B cell (primary cell): ENCODE data around the gene FURIN. TPM values are rescaled to one million over a fixed set of nuclear protein-coding genes. Genes with fewer than 3 reads are reported as not detected.
"Not testable (repeated sequence)": the region's sequence is repeated elsewhere in the genome, so short reads cannot be mapped to it uniquely, and the experiment has no call there.

Source experiments
- ATAC-seq: fragments of 200-7000 bp; cut with Tn5 transposase; one replicate; pipeline ENCODE4 v1.10.0; 2021; ENCODE audit warnings: low read depth, mild to moderate bottlenecking, moderate number of reproducible peaks, moderate library complexity
- CTCF ChIA-PET: fragments of 350-600 bp; sonication (Branson Sonifier 250); formaldehyde crosslinking; loops from one replicate; lab custom pipeline; 2021; ENCODE audit warnings: antibody characterized with exemption, inconsistent platforms; lab: Charles Lee
- POLR2A ChIA-PET: fragments of 350-600 bp; sonication (Branson Sonifier 250); formaldehyde crosslinking; loops from one replicate; lab custom pipeline; 2021; ENCODE audit warnings: antibody characterized with exemption; lab: Charles Lee
- DNase-seq: peaks from one replicate; pipeline ENCODE4 v3.0.0; 2013
- H2AFZ ChIP-seq: 2 replicates; pipeline ENCODE4 v1.6.1; 2012; ENCODE audit warnings: mild to moderate bottlenecking, low read depth, low read length; ENCODE audit not compliant: insufficient read depth, poor library complexity, severe bottlenecking
- H3K27ac ChIP-seq, 2 donors: 1 replicate in 1 of 2; 2 replicates in 1 of 2; pipeline ENCODE4 v1.5.1; 2012 to 2013; ENCODE audit warnings: low read length in 2 of 2, mild to moderate bottlenecking in 2 of 2, moderate library complexity in 1 of 2
- H3K27me3 ChIP-seq, 4 experiments: fragments of 200-600 bp in 1 of 4; sonication (generic) in 1 of 4; replicated peaks in 1 of 4; 1 replicate in 2 of 4; 2 replicates in 2 of 4; pipeline versions ENCODE4 v1.6.1 to v1.7.0; 2013 to 2016; ENCODE audit warnings: low read length in 3 of 4, mild to moderate bottlenecking in 2 of 4, mixed read lengths in 1 of 4, moderate library complexity in 1 of 4; ENCODE audit not compliant: insufficient read depth in 4 of 4, control insufficient read depth in 3 of 4; ENCODE audit errors: control extremely low read depth in 1 of 4
- H3K36me3 ChIP-seq, 2 experiments: replicated peaks in 1 of 2; 1 replicate in 1 of 2; 2 replicates in 1 of 2; pipeline versions ENCODE4 v1.6.1 to v1.7.1; 2013; ENCODE audit warnings: low read length in 1 of 2; ENCODE audit not compliant: insufficient read depth in 2 of 2, control insufficient read depth in 1 of 2; ENCODE audit errors: control extremely low read depth in 1 of 2, extremely low read depth in 1 of 2
- H3K4me1 ChIP-seq, 2 donors: fragments of 200-600 bp in 1 of 2; sonication (generic) in 1 of 2; 1 replicate in 1 of 2; 2 replicates in 1 of 2; pipeline versions ENCODE4 v1.5.1 to v1.6.1; 2013 to 2017; ENCODE audit warnings: low read length in 2 of 2; ENCODE audit not compliant: control insufficient read depth in 2 of 2, insufficient read depth in 2 of 2
- H3K4me2 ChIP-seq: replicated peaks from 2 replicates; pipeline ENCODE3; 2012; ENCODE audit warnings: mild to moderate bottlenecking, low read depth, low read length; ENCODE audit not compliant: poor library complexity, severe bottlenecking
- H3K4me3 ChIP-seq, 5 experiments: fragments of 200-600 bp in 1 of 5; sonication (generic) in 1 of 5; 1 replicate in 3 of 5; 2 replicates in 2 of 5; pipeline versions ENCODE4 v1.5.1 to v1.7.0; 2011 to 2016; ENCODE audit warnings: low read length in 4 of 5, mild to moderate bottlenecking in 4 of 5, low read depth in 2 of 5, control low read depth in 1 of 5, moderate library complexity in 1 of 5; ENCODE audit not compliant: insufficient read depth in 1 of 5; ENCODE audit errors: control extremely low read depth in 1 of 5, extremely low read depth in 1 of 5
- H3K79me2 ChIP-seq: fragments of 200-600 bp; sonication (generic); one replicate; pipeline ENCODE4 v1.6.0; 2016; ENCODE audit warnings: low read length; ENCODE audit not compliant: control insufficient read depth, insufficient read depth
- H3K9ac ChIP-seq: fragments of 200-600 bp; sonication (generic); 2 replicates; pipeline ENCODE4 v1.6.1; 2017; ENCODE audit warnings: mild to moderate bottlenecking, low read length, moderate library complexity
- H3K9me3 ChIP-seq, 3 donors: one replicate each; pipeline versions ENCODE4 v1.6.1 to v1.7.1; 2013; ENCODE audit warnings: low read length in 2 of 3; ENCODE audit not compliant: control insufficient read depth in 2 of 3, insufficient read depth in 1 of 3; ENCODE audit errors: control extremely low read depth in 1 of 3
- H4K20me1 ChIP-seq: 2 replicates; pipeline ENCODE4 v1.6.0; 2012; ENCODE audit warnings: mild to moderate bottlenecking, low read length; ENCODE audit not compliant: insufficient read depth, control insufficient read depth, poor library complexity, severe bottlenecking
- H3K27ac Mint-ChIP-seq: one replicate; pipeline ENCODE4 v1.8.0; 2021; ENCODE audit warnings: mixed read lengths
- H3K27me3 Mint-ChIP-seq: one replicate; pipeline ENCODE4 v1.8.0; 2021; ENCODE audit warnings: mixed read lengths
- H3K4me1 Mint-ChIP-seq: one replicate; pipeline ENCODE4 v1.8.0; 2021; ENCODE audit warnings: mixed read lengths
- H3K4me3 Mint-ChIP-seq: one replicate; pipeline ENCODE4 v1.8.0; 2021; ENCODE audit warnings: mixed read lengths
- H3K9me3 Mint-ChIP-seq: one replicate; pipeline ENCODE4 v1.8.0; 2022; ENCODE audit warnings: mixed read lengths; ENCODE audit not compliant: insufficient read depth
- CTCF ChIP-seq: fragments of 200-600 bp; IDR thresholded peaks from one replicate; pipeline ENCODE4 v1.8.0; 2022; ENCODE audit warnings: antibody characterized with exemption, mild to moderate bottlenecking
- EZH2 ChIP-seq: IDR thresholded peaks from 2 replicates; pipeline ENCODE4 v1.6.1; 2012; ENCODE audit warnings: borderline replicate concordance, low read depth, mild to moderate bottlenecking, moderate library complexity, low read length; ENCODE audit not compliant: insufficient read depth, poor library complexity, severe bottlenecking
- WGBS: methylation state at CpG from one replicate; pipeline ENCODE4 v1.1.5; 2013; ENCODE audit warnings: missing lambda C conversion rate; ENCODE audit not compliant: insufficient coverage; 5-methylcytosine and 5-hydroxymethylcytosine counted together
- intact Hi-C: fragments of 100-400 bp; cut with micrococcal nuclease; formaldehyde crosslinking; loops from one replicate; pipeline ENCODE4 v1.10.0; 2022
- polyA plus RNA-seq: library from polyadenylated mRNA; depleted of rRNA; stranded (reverse); fragments of >200 nt; gene quantifications from 2 replicates; pipeline ENCODE4 v1.2.3, GENCODE V29; 2012
- total RNA-seq, 2 donors: library from RNA; stranded (reverse); fragments of 120-200 nt in 1 of 2; gene quantifications; 1 replicate in 1 of 2; 2 replicates in 1 of 2; pipeline versions ENCODE4 v1.2.3 to v1.2.4, GENCODE V29; 2013 to 2022

Gene FURIN
- total and polyA plus RNA-seq, 2 donors (not counting 1 experiment from before 2014, with no cell fraction given) = 31.6 to 66.7 TPM

DNA sequence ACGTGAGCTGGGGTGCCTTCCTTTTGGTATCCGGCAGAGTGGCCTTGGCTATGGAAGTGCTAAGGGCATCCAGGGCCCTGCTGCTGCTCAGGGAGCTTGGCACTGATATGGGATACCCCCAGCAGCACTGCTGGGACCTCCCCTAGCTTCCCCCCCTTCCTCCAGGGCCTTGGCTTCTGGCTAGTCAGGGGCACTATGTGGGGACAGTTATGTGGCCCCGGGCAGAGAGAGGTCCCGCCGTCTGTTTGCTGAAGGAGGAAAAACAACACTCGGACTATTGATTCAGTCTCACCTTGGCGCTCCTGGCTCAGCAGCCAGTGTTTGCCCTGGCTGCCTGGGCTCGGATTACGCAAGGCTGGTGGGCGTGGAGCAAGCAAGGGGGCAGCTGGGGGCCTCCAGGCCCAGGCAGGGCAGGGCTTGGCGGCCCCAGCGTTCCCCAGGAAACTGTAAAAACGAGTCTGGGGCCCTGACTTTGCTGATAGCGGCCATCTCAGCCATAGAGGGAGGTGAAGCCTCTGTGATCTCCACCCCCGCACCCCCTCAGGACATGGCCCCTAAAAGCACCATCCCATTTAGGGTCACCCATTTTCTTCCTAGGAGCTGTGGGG, 5.7 kb downstream of the FURIN start:
- Histone ChIP-seq H3K4me3 (no peak overlapping the region), H3K9ac (no peak overlapping the region), H4K20me1 (peaks cover 47% of the 10 kb centered on the region), H3K4me2 (no peak overlapping the region), H3K79me2 (peaks cover 35% of the 10 kb centered on the region), H2AFZ (no peak overlapping the region), H3K36me3 (peaks cover 0 to 35% of the 10 kb centered on the region in 2 experiments), H3K27ac (no peak overlapping the region), H3K9me3 (no peaks in the 10 kb centered on the region), H3K27me3 (no peaks in the 10 kb centered on the region), H3K4me1 (peaks cover 30 to 38% of the 10 kb centered on the region in 2 donors)
- no peak for DNase-seq
- Mint-ChIP-seq H3K9me3 (no peaks in the 10 kb centered on the region), H3K27ac (no peak overlapping the region), H3K4me1 (peaks cover 37% of the 10 kb centered on the region), H3K4me3 (no peak overlapping the region), H3K27me3 (no peaks in the 10 kb centered on the region)
- WGBS = 80% methylated on average over 15 of the region's 15 CpGs
- intact Hi-C loops = loop anchor here (5.0 kb wide), 2 partner anchors 37 to 157 kb away; partner anchors contain the start of gene BLM
- POLR2A ChIA-PET = no interaction called here
- ATAC-seq = no peak
- no peak for TF ChIP-seq CTCF
- no peak for TF ChIP-seq EZH2
- CTCF ChIA-PET = interaction anchor here (0.6 to 1.6 kb wide), 2 partner anchors 11 to 185 kb away, joined by 3 to 6 read pairs; no protein-coding TSS in a partner anchor

DNA sequence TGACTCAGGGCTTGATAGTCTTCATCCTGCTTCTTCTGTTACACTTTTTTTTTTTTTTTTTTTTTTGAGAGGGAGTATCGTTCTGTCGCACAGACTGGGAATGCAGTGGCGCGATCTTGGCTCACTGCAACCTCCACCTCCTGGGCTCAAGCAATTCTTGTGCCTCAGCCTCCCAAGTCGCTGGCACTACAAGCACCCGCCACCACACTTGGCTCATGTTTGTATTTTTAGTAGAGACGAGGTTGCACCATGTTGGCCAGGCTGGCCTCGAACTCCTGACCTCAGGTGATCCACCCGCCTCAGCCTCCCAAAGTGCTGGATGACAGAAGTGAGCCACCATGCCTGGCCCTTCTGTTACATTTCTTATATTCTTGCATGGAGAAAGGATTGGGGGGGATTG, 6.6 kb downstream of the FURIN start:
- H3K9me3 ChIP-seq, H3K27ac ChIP-seq, H2AFZ ChIP-seq, H3K4me3 ChIP-seq, DNase-seq, H3K27me3 ChIP-seq, H3K27me3 Mint-ChIP-seq, H3K9me3 Mint-ChIP-seq, H3K4me3 Mint-ChIP-seq, H3K27ac Mint-ChIP-seq, H3K9ac ChIP-seq, ATAC-seq, H3K4me2 ChIP-seq, POLR2A ChIA-PET: not testable (repeated sequence)
- Histone ChIP-seq H3K79me2 (peaks cover 35% of the 10 kb centered on the region), H3K36me3 (peaks cover 0 to 42% of the 10 kb centered on the region in 2 experiments), H4K20me1 (peaks cover 47% of the 10 kb centered on the region), H3K4me1 (peaks cover 21 to 29% of the 10 kb centered on the region in 2 donors)
- peaks cover 28% of the 10 kb centered on the region for H3K4me1 Mint-ChIP-seq
- 97% methylated on average over 3 of the region's 9 CpGs for WGBS
- intact Hi-C loops = loop anchor here (5.0 kb wide), 2 partner anchors 38 to 158 kb away; partner anchors contain the start of gene BLM
- CTCF ChIA-PET = interaction anchor here (1.2 kb wide), 1 partner anchor 10 kb away, joined by 3 read pairs; no protein-coding TSS in a partner anchor
